Superior temporal gyrus (tissue), 1 donor: ENCODE measurements around the gene GPAT3.
A peak's percentile ranks its signal among the peaks of the same experiment; 100 is the strongest.
"Not testable (repeated sequence)": the region's sequence is repeated elsewhere in the genome, so short reads cannot be mapped to it uniquely, and the experiment has no call there.

Experiments used
- DNase-seq: peaks from one replicate; pipeline ENCODE4 v3.0.0-alpha.2; 2016; ENCODE audit errors: extremely low spot score

Gene GPAT3

DNA sequence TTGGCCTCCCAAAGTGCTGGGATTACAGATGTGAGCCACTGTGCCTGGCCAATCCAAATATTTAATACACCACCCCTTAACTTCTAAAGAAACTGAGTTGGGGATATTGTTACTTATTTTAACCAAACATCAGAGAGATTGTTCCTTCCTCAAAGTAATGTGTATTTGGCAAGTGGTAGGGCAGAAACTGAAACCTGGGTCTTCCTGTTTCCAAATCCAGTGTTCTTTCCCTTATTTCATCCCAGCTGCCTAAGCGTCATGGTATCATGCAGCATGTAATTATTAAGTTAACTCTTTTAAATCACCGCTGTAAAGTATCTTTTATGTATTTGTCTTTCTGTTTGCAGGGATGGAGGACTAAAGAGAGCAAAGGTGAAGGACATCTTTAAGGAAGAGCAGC lies 68.4 kb downstream of the GPAT3 start:
- DNase-seq, result no peak

DNA sequence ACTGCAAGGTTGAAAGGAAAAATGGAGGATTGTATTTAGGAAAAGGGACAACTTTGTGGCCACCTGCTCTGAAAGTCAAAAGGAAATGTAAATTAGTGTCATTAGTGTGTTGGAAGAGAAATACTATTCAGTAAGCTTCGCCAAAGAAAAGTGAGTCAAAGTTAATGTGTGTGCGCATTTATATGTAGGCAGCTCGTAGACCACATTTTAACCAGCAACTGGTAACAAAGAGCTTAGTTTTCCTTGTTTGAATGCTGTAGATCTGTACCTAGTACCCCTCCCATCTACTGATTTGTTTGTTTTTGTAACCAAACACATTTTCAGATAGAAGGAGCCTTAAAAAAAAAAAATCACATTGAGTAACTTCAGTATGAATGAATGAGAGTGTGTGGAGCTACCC lies 69.3 kb downstream of the GPAT3 start:
- DNase-seq, result no peak

DNA sequence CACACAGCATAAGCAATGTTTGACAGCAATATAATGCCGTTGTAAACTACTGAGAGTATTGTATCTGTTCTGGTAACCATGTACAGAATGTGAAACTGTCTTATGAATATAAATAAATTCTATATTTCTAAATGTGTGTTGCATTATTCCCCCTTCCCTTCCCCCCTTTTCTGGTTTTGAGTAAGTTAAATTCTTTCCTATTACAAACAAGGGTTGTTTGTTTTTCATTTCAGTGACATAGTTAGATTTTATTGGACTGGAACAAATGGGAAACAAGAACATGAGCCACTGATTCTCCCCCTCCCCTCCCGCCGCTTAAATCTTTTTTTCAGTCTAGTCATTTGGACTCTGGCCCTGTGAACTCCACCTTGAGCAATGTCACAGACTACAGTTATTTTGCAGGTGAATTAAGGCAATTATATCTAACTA lies 69.8 kb downstream of the GPAT3 start:
- DNase-seq, result no peak

DNA sequence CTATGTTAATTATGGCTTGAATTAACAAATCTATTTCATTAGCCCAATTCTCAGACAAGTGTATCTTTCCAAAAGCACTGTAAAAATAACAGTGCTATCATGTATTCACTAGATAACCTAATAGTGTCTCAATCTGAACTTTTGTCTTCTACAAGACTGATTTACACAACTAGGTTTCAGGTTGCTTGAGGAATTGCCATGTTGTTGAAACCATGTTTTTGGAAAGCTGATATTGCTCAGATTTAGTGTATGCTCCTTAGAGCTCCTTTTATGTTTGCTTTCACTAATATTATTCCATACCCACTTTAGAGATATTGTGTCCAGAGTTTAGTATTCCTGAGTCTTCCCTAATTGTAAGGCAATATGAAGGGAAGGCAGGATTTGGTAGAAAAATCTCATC lies 70.6 kb downstream of the GPAT3 start:
- no peak for DNase-seq

DNA sequence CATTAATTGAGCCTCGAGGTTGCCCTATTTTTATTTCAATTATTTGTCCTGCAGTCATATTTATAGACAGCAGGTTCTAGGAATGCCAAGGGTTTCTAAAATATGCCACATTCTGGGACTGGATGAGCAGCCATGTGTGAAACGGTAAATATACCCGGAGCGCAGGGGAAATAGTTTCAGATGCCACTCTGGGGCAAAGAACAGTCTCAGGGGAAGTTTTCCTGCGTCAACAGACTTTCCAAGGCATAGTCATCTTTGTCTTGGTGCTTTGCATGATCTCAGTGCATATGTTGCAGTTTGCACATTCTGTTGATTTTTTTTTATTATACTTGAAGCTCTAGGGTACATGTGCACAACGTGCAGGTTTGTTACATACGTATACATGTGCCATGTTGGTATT lies 71.0 kb downstream of the GPAT3 start:
- DNase-seq, result no peak

DNA sequence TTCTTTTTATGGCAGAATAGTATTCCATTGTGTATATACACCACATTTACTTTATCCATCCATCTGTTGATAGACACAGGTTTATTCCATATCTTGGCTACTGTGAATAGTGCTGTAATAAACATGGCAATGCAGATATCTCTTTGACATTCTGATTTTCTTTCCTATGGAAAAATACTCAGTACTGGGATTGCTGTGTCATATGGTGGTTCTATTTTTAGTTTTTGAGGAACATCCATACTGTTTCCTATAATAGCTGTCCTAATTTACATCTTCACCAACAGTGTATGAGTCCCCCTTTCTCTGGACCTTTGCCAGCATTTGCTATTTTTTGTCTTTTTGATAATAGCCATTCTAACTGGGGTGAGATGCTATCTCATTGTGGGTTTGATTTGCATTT lies 73.5 kb downstream of the GPAT3 start:
- no peak for DNase-seq

DNA sequence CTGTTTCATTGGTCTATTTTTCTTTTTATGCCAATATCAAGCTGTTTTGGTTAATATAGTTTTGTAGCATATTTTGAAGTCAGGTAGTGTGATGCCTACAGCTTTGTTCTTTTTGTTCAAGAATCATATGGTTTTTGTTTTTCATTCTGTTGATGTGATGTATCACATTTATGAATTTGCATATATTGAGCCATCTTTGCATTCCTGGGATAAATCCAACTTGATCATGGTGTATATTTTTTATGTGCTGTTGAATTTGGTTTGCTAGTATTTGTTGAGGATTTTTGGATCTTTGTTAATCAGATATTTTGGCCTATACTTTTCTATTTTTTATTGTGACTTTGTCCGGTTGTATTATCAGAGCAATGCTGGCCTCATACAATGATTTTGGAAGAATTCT lies 74.8 kb downstream of the GPAT3 start:
- DNase-seq, result no peak

DNA sequence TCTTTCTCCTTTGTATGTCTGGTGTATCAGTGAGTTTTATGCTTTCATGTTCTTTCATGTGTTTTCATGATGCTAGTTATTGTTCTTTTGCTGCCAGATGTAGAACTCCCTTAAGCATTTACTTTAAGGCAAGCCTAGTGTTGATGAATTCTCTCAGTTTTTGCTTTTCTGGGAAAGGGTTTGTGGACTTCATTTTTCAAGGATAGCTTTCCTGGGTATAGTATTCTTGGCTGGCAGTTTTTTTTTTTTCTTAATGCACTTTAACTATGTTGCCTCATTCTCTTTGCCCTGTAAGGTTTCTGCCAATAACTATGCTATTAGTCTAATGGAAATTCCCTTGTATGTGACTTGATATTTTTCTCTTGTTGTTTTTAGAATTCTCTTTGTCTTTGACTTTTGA lies 77.1 kb downstream of the GPAT3 start:
- DNase-seq, result no peak

DNA sequence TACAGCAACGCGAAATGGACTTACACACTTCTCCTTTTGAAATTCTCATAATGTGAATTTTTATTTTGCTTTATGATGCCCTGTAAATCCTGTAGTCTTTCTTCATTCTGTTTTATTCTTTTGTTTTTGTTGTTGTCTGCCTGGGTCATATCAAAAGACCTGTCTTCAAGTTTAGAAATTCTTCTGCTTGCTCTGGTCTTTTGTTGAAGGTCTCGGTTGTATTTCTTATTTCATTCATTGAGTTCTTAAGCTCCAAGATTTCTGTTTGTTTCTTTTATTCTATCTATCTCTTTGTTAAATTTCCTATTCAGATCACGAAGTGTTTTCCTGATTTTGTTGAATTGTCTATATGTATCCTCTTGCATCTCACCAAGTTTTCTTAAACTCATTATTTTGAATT lies 78.1 kb downstream of the GPAT3 start:
- no peak for DNase-seq

DNA sequence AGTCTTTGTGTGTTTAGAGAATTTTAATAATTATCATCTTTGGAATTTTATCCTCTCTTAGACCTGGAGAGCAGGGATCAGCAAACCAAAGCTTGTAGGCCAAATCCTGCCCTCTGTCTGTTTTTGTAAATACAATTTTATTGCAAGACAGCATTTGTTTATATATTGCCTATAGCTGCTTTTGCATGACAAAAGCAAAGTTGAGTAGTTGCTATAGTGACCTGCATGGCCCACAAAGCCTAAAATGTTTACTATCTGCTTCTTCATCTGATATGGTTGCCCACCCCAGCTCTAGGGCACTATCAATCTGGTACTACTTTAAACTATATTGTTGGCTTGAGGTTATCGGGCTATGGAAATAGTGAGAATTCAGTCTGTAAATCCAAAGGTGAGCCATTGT lies 80.3 kb downstream of the GPAT3 start:
- DNase-seq, result no peak

DNA sequence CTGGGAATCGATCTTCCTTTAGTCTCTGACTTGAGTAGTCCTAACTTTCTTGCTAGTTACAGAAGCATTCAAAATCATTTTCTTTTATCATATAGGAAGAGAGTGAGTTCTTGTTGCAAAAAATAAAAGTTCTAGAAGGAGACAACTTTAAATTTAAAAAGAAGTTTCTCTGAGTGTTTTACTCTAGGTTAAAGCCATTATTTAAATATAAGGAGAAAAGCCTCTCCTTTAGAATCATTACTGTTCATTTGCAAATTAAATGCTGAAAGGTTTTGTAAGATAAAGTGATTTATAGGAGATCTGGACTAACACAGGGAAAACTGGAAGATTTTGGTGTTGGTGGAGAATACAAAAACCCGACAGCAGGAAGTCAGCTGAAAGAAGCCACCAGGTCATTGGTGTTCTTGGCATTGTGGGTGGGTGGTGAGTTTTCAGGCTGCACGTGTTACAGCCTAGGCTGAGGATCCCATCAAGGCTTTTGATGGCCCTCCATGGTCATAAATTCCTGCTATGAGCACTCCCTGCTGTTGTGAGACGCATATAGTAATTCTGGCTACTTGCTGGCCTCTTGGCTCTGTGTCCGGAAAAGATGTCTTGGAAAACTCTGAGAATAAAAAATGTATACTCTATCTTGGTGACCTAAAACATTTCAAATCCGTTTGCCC lies 81.6 kb downstream of the GPAT3 start:
- no peak for DNase-seq

DNA sequence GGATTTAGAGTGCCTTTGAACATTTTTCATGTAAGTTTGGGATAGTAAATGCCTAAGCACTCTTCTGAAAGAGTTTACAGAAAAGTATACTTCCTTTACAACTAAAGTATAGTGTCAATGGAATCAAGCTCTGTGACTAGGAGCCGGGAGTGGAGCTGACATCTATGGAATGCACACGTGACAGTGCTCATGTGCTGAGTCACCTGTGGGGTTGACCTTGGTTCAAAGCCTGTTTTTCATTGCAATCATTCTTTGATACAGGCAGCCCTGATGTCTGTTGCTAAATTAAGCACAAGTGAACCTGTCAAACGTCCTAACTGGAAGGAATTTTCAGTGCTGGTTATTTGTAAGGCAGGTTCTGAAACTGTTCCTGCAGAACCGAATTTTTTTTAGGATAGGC lies 82.5 kb downstream of the GPAT3 start:
- no peak for DNase-seq

DNA sequence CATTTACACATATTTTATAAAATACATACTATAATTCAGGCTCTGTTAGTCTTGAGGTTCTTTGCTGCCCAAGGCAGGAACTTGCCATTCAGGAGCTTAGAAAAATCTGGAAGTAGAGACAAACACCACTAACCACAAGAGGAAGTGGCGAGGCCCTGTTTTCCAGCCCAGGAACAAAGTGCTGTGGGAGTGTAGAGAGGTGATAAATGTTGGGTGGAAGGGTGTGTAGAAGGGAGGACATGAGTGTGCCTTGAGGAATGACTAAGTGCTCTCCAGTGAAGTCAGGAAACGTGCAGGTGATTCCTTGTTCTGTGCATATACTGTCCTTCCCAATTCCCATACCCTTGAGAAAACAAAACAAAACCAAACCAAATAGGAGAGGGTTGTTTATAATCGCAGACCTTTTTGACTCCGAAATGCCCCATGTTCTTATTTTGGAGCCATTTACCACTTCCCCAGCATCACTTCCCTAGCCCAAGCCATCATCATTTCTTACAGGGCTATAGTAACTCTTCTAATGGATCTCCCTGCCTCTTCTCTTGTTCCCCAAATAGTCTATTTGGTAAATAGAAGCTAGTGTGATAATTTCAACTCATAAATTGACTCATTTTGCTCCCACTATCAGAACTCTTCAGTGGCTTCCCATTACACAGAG lies 83.2 kb downstream of the GPAT3 start:
- DNase-seq, result peak; percentile 23

DNA sequence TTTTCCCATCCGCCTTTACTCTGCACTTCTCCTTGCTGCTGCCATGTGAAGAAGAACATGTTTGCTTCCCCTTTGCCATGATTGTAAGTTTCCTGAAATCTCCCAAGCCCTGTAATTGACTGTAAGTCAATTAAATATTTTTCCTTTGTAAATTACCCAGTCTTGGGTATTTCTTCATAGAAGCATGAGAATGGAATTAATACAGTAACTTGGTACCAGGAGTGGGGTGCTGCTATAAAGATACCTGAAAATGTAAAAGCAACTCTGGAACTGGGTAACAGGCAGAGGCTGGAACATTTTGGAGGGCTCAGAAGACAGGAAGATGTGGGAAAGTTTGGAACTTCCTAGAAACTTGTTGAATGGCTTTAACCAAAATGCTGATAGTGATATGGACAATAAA lies 86.2 kb downstream of the GPAT3 start:
- not testable (repeated sequence) for DNase-seq

DNA sequence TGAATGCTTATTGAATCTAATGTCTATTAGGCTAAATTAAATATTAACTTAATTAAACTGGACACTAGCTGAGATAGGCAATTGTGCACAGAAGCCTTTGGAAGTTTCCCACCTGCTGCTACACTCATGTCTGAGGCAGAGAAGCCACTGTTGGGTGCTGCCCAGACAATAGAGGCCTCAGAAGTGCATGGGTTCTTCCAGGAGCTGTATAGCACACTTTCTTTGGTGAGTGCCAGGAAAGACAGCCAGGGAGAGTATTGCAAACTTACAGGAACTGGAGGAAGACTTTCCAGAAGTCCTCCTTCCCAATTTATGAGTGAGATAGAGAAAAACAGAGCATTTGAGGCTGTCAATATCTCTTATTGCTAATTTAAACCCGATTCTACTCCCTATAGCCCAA lies 89.9 kb downstream of the GPAT3 start:
- no peak for DNase-seq

DNA sequence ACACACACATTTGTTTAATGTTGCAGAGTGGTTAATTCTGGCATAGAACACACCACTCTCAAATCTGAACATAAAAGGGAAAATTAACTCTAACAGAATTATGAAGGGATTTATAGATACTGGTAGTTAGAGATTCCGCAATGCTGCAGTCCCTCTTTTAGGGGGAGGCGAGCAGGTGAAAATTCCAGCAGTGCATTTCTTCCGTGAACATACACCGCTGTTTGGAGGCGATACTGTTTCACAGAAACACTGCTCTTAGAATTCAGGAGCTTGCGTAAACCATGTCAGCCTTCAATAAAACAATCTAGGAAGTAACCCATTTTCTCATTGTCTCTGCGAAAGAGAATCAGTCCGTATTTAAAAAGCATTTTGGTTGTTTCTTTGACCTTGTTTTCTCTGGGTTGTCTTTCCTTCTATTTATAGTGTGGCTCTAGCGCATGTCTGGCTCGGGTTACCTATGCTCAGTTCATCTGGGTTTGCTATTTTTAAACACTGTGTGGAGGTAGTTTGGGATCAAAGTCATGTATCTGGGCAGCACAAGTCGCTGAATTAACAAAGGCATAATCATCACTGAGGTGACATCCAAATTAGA lies 90.4 kb downstream of the GPAT3 start:
- DNase-seq, result no peak

DNA sequence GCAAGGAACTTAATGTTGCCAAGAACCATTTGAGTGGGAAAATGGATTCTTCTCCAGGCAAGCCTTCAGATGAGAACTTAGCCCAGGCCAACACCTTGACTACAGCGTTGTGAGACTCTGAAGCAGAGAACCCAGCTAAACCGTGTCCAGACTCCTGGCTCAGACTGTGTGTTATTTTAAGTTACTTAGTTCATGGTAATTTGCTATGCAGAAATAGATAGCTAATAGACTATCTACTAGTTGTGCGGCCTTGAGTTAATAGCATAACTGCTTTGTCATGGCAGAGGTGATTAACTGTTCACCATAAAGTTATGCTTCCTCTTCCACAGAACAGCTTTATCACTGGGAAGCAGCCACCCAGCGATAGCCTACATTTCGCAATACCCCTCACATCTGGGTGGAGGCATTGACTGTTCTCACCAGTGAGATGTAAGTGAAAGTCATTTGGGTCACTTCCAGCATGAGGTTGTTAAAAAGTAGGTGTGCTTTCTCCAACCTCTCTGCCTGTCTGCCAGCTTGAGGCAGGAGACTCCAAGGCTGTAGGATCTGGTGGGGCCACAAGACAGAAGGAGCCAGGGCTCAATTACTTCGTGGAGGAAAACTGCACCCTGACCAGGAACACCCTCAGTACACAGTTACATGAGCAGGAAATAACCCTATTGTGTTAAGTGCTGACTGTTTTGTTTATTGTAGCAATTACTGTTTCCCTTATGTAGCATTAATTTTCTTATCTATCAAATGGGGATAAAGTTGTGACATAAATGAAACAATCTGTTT lies 94.2 kb downstream of the GPAT3 start:
- no peak for DNase-seq

DNA sequence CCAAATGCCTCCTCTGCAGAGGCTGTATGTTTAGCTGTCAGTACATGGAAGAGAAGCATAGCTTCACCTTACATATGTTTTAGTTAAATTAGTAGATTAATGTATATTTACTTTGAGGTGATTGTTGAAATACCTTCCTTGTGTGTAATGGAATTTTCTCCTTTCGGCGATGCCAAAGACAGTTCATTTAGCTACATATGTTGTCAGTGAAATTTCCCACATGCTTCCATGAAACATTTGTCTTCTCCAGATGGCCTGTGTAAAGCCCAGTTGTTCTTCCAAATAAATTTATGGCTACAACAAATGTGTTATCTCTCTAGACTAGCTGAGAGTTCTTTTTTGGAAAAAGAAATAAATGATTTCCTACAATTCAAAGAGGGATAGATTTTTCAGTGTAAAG lies 95.2 kb downstream of the GPAT3 start:
- peak; percentile 48 for DNase-seq

DNA sequence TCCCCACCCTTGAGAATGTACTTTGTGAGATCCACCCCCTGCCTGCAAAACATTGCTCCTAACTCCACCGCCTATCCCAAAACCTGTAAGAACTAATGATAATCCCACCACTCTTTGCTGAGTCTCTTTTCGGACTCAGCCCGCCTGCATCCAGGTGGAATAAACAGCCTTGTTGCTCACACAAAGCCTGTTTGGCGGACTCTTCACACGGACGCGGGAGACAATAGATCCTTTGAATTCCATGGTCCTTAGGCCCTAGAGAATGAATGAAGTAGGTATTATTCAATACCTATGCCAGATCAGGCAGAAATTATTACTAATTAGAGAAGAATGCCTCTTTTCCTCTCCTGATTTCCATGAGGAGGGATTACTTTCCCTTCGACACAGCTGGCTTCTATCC lies 101.0 kb downstream of the GPAT3 start:
- no peak for DNase-seq

DNA sequence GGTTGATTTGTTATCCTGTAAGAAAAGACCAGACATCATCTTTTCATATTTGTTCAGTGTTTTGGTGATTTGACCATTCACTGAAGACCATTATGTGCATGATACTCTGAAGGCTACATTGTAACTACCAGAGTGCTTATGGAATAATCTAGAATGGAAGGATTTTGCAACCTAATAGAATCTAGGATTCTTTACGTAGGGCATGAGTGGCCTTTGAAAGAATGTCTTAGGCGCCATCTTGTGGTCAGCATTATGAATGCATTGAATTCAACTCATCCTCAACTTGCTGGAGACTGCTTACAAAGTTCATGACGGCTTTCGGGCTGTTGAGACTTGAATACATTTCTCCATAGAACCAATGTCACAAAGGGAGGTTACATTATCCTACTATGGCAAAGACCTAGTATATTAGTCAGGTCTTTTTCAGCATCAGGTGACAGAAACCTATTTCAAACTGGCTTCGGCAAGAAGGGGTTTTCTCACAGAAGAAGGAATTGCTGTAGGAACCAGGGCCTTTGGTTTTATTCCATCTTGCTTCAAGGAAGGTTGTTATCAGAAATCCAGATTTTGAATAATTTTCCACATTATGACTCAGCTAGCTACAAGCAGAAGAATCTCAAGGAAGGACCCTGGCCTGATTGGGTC lies 104.1 kb downstream of the GPAT3 start:
- DNase-seq, result peak; percentile 94

DNA sequence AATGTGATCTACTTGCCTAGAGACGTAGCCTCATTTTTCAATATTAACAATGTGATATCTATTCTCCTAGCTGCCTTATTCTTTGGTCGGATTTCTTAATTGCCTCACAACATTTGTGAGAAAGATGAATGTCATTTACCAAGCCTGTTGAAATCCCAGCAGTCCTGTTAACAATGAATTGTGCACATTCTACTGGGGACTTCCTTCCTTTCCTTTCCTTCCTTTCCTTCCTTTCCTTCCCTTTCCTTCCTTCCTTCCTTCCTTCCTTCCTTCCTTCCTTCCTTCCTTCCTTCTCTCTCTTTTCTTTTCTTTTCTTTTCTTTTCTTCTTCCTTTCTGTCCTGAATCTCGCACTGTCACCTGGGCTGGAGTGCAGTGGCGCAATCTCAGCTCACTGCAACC lies 107.1 kb downstream of the GPAT3 start:
- no peak for DNase-seq
